Endothelial cell of umbilical vein (primary cell): Measurements from ENCODE around the gene FBXO22. TPM values are rescaled to one million over a fixed set of nuclear protein-coding genes. Genes with fewer than 3 reads are reported as not detected.

Experiments used
- BruUV-seq: library from RNA; stranded (reverse); fragments of 400-500 nt; replicated peaks from 2 replicates; lab custom pipeline; 2021; lab: Mats Ljungman, UMichigan
- CTCF ChIA-PET: fragments of 300-600, 350-600 bp; sonication (Branson Sonifier 250); formaldehyde crosslinking; loops from one replicate; lab custom pipeline; 2021; ENCODE audit warnings: antibody characterized with exemption, inconsistent platforms; lab: Charles Lee
- POLR2A ChIA-PET: fragments of 300-600, 350-600 bp; sonication (Branson Sonifier 250); formaldehyde crosslinking; loops from one replicate; lab custom pipeline; 2021; ENCODE audit warnings: antibody characterized with exemption, inconsistent platforms; lab: Charles Lee
- DNase-seq: peaks from one replicate; pipeline ENCODE4 v3.0.0-alpha.2; 2011; ENCODE audit warnings: low read depth, low spot score
- FAIRE-seq: peaks from 2 replicates; lab custom pipeline; 2011; peaks lifted over from hg19 to GRCh38; lab: Jason Lieb, UNC
- H2AFZ ChIP-seq: 2 replicates; pipeline ENCODE4 v1.6.0; 2012; ENCODE audit warnings: low read depth, low read length, control low read depth, inconsistent platforms
- H3K27ac ChIP-seq: 2 replicates; pipeline ENCODE4 v1.5.1; 2011; ENCODE audit warnings: low read depth, mild to moderate bottlenecking, control low read depth, low read length, moderate library complexity; ENCODE audit not compliant: insufficient read depth
- H3K27me3 ChIP-seq, 2 experiments: 2 replicates each; pipeline versions ENCODE4 v1.6.0 to v1.6.1; 2011; ENCODE audit warnings: low read length in 2 of 2, mixed read lengths in 1 of 2; ENCODE audit not compliant: control insufficient read depth in 2 of 2, insufficient read depth in 2 of 2
- H3K36me3 ChIP-seq, 2 experiments: 2 replicates in 1 of 2; 3 replicates in 1 of 2; pipeline ENCODE4 v1.5.1; 2011; ENCODE audit warnings: low read length in 2 of 2, mild to moderate bottlenecking in 1 of 2, moderate library complexity in 1 of 2; ENCODE audit not compliant: control insufficient read depth in 2 of 2, insufficient read depth in 2 of 2; ENCODE audit errors: extremely low read depth in 1 of 2
- H3K4me1 ChIP-seq: 3 replicates; pipeline ENCODE4 v1.5.1; 2011; ENCODE audit warnings: mild to moderate bottlenecking, low read length; ENCODE audit not compliant: control insufficient read depth, insufficient read depth; ENCODE audit errors: extremely low read depth
- H3K4me2 ChIP-seq: 2 replicates; pipeline ENCODE4 v1.6.1; 2011; ENCODE audit warnings: low read length, control low read depth, mixed read lengths; ENCODE audit not compliant: insufficient read depth
- H3K4me3 ChIP-seq, 3 experiments: fragments of 200-600 bp in 1 of 3; sonication (generic), shearing (Covaris generic) in 1 of 3; replicated peaks in 1 of 3; 2 replicates each; pipeline ENCODE4 v1.5.1; 2011 to 2016; ENCODE audit warnings: control low read depth in 3 of 3, low read length in 3 of 3, mild to moderate bottlenecking in 2 of 3, inconsistent platforms in 1 of 3, low read depth in 1 of 3, moderate library complexity in 1 of 3; ENCODE audit not compliant: insufficient read depth in 1 of 3
- H3K79me2 ChIP-seq: 2 replicates; pipeline ENCODE4 v1.6.0; 2012; ENCODE audit warnings: low read length, inconsistent platforms; ENCODE audit not compliant: control insufficient read depth, insufficient read depth
- H3K9ac ChIP-seq: replicated peaks from 2 replicates; pipeline ENCODE3; 2011; ENCODE audit warnings: low read length, control low read depth; ENCODE audit not compliant: insufficient read depth; ENCODE audit errors: extremely low read depth
- H3K9me1 ChIP-seq: replicated peaks from 3 replicates; pipeline ENCODE4 v1.6.0; 2011; ENCODE audit warnings: mild to moderate bottlenecking, low read length; ENCODE audit not compliant: control insufficient read depth, insufficient read depth; ENCODE audit errors: extremely low read depth
- H3K9me3 ChIP-seq: replicated peaks from 2 replicates; pipeline ENCODE4 v1.5.1; 2012; ENCODE audit warnings: low read length, inconsistent platforms; ENCODE audit not compliant: control insufficient read depth, insufficient read depth
- H4K20me1 ChIP-seq: replicated peaks from 2 replicates; pipeline ENCODE3; 2011; ENCODE audit warnings: mild to moderate bottlenecking, low read length; ENCODE audit not compliant: control insufficient read depth, insufficient read depth; ENCODE audit errors: extremely low read depth
- EZH2 ChIP-seq: IDR thresholded peaks from 2 replicates; pipeline ENCODE4 v1.6.1; 2012; ENCODE audit warnings: borderline replicate concordance, low read depth, mild to moderate bottlenecking, moderate library complexity, low read length, inconsistent platforms; ENCODE audit not compliant: severe bottlenecking
- FOS ChIP-seq: IDR thresholded peaks from 2 replicates; pipeline ENCODE4 v1.6.1; 2011; ENCODE audit warnings: mild to moderate bottlenecking, low read length, moderate library complexity, borderline replicate concordance; ENCODE audit not compliant: insufficient read depth
- GATA2 ChIP-seq: IDR thresholded peaks from 2 replicates; pipeline ENCODE4 v1.7.0; 2011; ENCODE audit warnings: low read depth, mild to moderate bottlenecking, moderate library complexity, mixed read lengths, low read length; ENCODE audit not compliant: insufficient read length, insufficient read depth
- JUN ChIP-seq: IDR thresholded peaks from 2 replicates; pipeline ENCODE4 v1.6.1; 2011; ENCODE audit warnings: borderline replicate concordance, low read depth; ENCODE audit not compliant: insufficient read length, insufficient read depth
- MYC ChIP-seq: IDR thresholded peaks from one replicate; pipeline ENCODE4 v1.6.1; 2011; ENCODE audit warnings: mild to moderate bottlenecking, low read depth, low read length
- POLR2A ChIP-seq: IDR thresholded peaks from 2 replicates; pipeline ENCODE4 v1.6.1; 2012; ENCODE audit warnings: low read depth, mild to moderate bottlenecking, control low read depth, low read length
- POLR2AphosphoS5 ChIP-seq: IDR thresholded peaks from 2 replicates; pipeline ENCODE4 v1.6.1; 2012; ENCODE audit warnings: low read depth, mild to moderate bottlenecking, control low read depth, low read length, moderate library complexity; ENCODE audit not compliant: insufficient read depth
- dilution Hi-C: fragments of 300-500 bp; cut with MboI; formaldehyde crosslinking; loops from one replicate; pipeline ENCODE4 v1.15.0; 2019; ENCODE audit warnings: low sequenced_read_pairs; ENCODE audit not compliant: extremely low pct_ligation_motif_present
- intact Hi-C: fragments of 100-400 bp; cut with micrococcal nuclease; formaldehyde crosslinking; loops from one replicate; pipeline ENCODE4 v1.10.0; 2022
- polyA plus RNA-seq, 4 experiments: library from polyadenylated mRNA; depleted of rRNA in 3 of 4; stranded (reverse) in 3 of 4; unstranded in 1 of 4; fragments of >200 nt; gene quantifications; 2 replicates each; pipeline versions ENCODE4 v1.2.1 to v1.2.3, GENCODE V29; 2011 to 2012; ENCODE audit warnings: missing spikeins in 1 of 4
- total RNA-seq: library from RNA; stranded (reverse); gene quantifications from 2 replicates; pipeline ENCODE4 v1.2.3, GENCODE V29; 2021
- TF ChIP-seq, protein P1 (sequence below): IDR thresholded peaks from 2 replicates; pipeline ENCODE4 v1.6.1; 2011; ENCODE audit not compliant: insufficient read depth, insufficient read length
- TF ChIP-seq, protein P2 (sequence below), 2 donors: IDR thresholded peaks; 1 replicate in 1 of 2; 2 replicates in 1 of 2; pipeline ENCODE4 v1.5.1; 2011; ENCODE audit warnings: low read length in 2 of 2, mild to moderate bottlenecking in 2 of 2, moderate library complexity in 2 of 2, control low read depth in 1 of 2, inconsistent platforms in 1 of 2, low read depth in 1 of 2; ENCODE audit not compliant: insufficient read depth in 1 of 2; ENCODE audit errors: extremely low read depth in 1 of 2

Gene FBXO22
- total and polyA plus RNA-seq, 2 donors (not counting 3 experiments of a cell fraction or from before 2014, with no cell fraction given), result 20.8 to 41.6 TPM

DNA sequence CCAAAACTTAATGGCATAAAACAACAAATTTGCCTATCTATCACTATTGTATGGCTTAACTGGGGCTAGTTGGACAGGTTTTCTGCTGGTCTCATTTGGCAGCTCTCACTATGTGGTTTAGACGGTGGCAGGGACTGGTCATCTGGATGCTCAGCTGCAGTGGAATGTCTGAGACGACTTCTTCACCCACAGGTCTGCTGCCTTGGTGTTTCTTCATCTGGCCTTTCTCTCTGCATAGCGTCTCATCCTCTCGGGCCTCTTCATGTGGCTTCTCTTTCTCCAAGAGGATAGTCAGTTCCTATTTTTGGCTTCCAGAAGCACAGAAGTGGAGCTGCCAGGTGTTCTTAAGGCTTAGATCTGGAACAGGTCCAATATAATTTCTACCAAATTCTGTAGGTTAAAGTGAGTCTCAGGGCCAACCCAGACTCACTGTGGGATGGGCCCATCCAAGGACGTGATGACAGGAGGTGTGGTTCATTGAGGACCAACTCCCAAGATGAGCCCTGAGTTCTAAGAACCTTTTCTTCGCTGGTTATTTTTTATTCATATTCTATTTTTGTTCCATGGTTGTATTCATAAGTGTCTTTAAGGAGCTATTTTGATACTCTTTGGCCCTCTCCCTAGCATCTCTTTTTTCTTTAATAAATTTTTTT is 41.8 kb upstream of the FBXO22 start:
- H3K9me3 ChIP-seq, result no peaks in the 10 kb centered on the region
- POLR2A ChIA-PET, result no interaction called here
- no peak overlapping the region for H3K9ac ChIP-seq
- no peaks in the 10 kb centered on the region for H3K4me1 ChIP-seq
- H3K36me3 ChIP-seq, result peaks cover 2% of the 10 kb centered on the region in 2 experiments
- intact Hi-C loops, result no loop called here
- no peak for DNase-seq
- TF ChIP-seq MYC (no peak), FOS (no peak), GATA2 (no peak), EZH2 (no peak), JUN (no peak), POLR2A (no peak), POLR2AphosphoS5 (no peak)
- TF ChIP-seq, protein P1, sequence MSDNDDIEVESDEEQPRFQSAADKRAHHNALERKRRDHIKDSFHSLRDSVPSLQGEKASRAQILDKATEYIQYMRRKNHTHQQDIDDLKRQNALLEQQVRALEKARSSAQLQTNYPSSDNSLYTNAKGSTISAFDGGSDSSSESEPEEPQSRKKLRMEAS, result no peak
- TF ChIP-seq, protein P2, sequence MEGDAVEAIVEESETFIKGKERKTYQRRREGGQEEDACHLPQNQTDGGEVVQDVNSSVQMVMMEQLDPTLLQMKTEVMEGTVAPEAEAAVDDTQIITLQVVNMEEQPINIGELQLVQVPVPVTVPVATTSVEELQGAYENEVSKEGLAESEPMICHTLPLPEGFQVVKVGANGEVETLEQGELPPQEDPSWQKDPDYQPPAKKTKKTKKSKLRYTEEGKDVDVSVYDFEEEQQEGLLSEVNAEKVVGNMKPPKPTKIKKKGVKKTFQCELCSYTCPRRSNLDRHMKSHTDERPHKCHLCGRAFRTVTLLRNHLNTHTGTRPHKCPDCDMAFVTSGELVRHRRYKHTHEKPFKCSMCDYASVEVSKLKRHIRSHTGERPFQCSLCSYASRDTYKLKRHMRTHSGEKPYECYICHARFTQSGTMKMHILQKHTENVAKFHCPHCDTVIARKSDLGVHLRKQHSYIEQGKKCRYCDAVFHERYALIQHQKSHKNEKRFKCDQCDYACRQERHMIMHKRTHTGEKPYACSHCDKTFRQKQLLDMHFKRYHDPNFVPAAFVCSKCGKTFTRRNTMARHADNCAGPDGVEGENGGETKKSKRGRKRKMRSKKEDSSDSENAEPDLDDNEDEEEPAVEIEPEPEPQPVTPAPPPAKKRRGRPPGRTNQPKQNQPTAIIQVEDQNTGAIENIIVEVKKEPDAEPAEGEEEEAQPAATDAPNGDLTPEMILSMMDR (IDR thresholded peaks at IDR 0.05; ENCODE audit: extremely low read depth in 1 of 2, insufficient read depth in 1 of 2, low read depth in 1 of 2, low read length in 2 of 2), result no peak
- H3K4me2 ChIP-seq, result no peak overlapping the region
- no peaks in the 10 kb centered on the region for H3K27me3 ChIP-seq
- H3K79me2 ChIP-seq, result peaks cover 26% of the 10 kb centered on the region
- no TSS peak for BruUV-seq
- H3K27ac ChIP-seq, result no peak overlapping the region
- no peak for FAIRE-seq
- CTCF ChIA-PET, result interaction anchor here (0.7 kb wide), 1 partner anchor 57 kb away, joined by 3 read pairs; no protein-coding TSS in a partner anchor
- no peaks in the 10 kb centered on the region for H3K9me1 ChIP-seq
- H3K4me3 ChIP-seq, result no peak overlapping the region
- H4K20me1 ChIP-seq, result no peaks in the 10 kb centered on the region
- dilution Hi-C loops, result no loop called here
- no peak overlapping the region for H2AFZ ChIP-seq
